Measurements from ENCODE around the gene CDK16.

The CDK16 gene

DNA sequence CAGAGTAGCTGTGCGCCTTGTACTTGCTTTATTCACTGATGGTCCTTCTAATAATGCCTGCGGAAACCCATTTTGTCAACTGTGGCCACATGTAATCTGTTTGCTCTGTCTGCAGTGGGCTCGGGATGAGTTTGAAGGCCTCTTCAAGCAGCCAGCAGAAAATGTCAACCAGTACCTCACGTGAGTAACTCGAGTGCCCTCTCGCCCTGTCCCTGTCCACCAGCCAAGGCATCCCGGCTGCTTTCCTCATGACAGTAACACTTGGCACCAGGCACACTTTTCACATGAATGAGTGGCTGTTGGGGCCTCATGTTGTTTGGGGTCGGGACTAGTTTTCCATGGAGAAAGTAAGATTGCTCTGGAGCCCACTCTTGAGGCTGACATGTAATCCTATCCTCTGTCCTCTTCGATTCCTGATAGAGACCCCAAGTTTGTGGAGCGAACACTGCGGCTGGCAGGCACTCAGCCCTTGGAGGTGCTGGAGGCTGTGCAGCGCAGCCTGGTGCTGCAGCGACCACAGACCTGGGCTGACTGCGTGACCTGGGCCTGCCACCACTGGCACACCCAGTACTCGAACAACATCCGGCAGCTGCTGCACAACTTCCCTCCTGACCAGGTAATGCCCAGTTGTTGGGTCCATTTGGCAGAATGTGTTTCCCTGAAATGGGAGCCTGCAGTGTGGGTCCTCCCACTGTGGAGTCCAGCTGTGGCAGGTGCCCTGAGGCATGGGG, 8.8 kb upstream of the CDK16 start:
- DNase-seq, result no peak

DNA sequence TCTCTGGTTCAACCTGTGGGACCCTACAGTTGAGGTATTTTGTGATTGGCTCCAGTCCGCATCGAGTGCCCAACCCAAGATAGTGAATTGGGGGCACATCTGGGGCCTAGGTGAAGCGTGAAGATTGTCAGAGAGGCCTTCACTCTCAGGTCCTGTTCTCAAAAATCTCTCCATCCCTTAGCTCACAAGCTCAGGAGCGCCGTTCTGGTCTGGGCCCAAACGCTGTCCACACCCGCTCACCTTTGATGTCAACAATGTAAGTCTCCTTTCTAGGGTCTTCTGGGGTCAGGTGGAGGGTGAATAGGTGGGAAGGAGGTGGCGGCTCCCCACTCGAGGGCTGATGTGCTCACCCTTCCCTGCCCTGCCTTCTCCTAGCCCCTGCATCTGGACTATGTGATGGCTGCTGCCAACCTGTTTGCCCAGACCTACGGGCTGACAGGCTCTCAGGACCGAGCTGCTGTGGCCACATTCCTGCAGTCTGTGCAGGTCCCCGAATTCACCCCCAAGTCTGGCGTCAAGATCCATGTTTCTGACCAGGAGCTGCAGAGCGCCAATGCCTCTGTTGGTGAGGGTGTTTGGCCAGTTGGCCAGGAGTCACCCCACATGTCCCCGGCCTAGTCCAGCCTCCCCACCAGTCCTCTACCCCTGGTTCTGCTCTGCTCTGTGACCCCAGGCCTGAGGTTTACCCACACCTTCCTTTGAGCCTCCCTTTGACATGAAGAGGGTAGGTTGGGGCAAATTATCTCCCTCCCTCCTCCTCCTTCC, 7.6 kb upstream of the CDK16 start:
- no peak for DNase-seq

DNA sequence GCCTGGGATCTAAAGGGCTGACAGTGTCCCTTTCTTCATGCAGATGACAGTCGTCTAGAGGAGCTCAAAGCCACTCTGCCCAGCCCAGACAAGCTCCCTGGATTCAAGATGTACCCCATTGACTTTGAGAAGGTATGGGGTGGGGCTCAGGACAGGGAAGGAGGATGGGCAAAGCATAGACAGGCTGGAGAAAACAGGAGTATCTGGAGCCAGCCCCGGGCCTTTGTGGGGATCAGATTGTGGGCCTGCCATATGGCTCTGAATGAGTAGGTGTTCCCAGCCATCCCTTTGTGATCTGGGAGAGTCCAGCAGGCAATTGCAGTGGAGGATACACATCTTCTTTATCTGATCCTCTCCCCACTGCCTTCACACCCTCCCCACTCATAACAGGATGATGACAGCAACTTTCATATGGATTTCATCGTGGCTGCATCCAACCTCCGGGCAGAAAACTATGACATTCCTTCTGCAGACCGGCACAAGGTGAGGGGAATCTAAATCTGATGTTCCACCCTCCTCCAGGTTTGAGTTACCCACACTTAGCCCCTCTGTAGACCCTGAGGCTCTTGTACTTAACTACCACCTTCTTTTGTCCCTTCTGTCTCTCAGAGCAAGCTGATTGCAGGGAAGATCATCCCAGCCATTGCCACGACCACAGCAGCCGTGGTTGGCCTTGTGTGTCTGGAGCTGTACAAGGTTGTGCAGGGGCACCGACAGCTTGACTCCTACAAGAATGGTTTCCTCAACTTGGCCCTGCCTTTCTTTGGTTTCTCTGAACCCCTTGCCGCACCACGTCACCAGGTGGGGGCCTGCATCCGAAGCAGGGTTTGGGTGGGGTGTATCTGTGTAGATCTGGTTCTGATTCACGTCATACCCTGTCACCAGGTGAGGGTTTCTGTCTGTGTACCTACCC, 5.8 kb upstream of the CDK16 start:
- no peak for DNase-seq

DNA sequence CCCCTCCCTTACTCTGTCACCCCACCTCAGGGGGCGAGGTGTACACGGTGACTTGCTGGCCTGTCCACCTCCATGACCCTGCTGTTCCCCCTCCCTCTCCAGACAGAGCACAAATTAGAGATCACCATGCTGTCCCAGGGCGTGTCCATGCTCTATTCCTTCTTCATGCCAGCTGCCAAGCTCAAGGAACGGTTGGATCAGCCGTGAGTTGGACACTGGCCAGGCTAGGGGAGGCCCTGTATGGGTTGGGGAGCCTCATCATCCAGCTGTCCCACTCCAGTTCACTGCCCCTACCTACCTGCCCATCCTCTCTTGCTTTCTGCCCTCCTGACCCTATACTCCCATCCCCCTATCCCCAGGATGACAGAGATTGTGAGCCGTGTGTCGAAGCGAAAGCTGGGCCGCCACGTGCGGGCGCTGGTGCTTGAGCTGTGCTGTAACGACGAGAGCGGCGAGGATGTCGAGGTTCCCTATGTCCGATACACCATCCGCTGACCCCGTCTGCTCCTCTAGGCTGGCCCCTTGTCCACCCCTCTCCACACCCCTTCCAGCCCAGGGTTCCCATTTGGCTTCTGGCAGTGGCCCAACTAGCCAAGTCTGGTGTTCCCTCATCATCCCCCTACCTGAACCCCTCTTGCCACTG, 3.9 kb upstream of the CDK16 start:
- DNase-seq, result no peak

DNA sequence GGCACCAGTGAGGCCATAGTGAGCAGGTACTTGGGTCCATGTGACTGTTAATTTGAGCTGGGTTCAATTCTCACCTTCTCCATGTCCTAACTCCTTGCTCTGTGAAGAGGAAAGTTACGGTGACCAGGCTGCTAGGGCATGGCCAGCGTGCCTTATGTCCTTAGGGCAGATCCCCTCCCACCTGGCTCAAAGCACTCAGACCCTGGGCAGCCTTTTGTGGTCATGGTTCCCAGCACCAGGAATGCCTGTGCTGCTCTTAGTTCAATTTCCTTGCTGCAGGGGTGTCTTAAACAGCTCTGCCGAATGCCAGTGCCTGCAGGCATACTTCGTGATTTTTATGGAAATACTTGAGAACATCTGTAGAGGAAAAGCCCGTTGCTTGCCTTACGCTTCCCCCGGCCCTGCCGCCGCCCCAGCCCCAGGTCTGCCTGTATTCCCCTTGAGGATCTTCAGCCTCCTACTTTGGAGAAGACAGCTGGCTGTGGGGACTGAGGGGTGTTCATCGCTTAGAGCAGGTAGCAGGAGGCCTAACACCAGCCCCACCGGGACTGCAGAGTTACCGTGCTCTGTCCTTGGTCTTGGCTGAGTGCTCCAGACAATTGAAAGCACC, 3.1 kb upstream of the CDK16 start:
- no peak for DNase-seq

DNA sequence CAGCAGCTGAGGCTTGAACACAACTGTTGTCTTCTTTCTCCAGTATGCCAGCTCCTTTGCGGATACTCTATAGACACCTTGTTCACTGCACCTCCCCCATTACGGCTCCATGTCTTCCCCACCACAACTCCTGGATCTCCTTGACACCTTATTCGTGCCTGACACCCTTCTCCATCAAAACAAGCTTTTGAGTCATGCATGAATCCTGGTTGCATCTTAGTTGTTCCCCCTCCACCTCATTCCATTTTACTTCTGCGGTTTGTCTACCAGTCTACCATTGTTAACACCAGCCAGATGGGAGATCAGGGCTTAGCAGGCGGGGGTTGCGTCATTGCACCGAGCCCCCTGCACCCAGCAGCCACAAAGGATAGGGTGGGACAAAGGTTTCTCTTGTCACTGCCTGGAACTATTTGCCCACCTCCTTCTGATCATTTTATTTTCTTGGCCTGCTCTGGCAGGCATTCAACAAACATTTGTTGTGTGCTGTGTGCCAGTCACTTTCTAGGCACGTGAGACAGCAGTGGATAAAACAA, 2.0 kb upstream of the CDK16 start:
- no peak for DNase-seq

DNA sequence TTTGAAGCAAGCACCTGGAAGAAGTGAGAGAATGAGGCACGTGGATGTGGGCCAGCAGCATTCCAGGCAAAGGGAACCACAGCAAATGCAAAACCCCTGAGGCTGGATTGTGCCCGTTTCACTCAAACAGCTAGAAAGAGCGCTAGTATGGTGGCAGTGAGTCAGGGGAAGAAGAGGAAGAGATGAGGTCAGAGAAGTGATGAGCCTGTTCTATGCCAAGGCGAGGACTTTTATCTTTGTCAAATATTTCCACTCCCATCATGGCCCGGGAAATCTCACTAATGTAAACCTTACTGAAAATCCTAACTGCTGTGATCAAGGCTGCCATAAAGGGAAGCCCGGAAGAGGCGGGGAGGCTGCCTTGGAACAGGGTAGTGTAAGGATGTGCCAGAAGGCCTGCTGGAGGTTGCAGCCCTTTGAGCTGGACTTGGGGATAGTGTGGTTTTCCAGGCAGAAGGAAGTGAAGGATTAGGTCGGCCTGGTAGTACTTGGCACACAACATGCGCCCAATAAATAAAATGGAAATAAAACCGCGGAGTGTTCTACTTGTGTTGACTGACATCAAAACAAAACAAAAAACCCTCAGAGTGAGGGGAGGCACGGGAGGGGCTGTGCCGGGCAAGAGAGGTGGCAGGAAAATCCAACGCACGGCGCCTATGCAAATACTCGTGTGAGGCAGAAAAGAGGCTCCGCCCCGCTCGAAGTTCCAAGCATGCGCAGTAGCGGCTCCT, 1.2 kb upstream of the CDK16 start:
- no peak for DNase-seq

DNA sequence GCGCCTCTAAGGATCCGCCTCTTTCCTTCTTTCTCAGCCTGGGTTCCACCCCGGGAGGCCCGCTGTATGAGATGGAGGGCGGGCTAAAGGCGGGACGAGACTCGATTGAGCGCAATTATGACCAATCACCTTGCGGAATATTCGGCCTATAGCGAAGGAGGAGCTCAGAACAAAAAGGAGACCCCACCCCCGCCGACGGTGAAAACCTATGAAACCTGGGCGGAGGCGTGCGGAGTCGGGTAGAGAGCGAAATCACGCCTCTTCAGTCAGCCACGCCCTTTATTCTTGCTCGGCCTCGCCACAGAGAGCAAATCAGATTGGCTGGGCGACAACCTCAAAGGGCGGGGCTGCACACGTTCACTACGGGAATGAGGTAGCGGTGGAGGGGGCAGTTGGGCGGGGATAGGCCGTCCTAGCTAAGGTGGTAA, 615 bp upstream of the CDK16 start:
- DNase-seq, result peak; percentile 98

DNA sequence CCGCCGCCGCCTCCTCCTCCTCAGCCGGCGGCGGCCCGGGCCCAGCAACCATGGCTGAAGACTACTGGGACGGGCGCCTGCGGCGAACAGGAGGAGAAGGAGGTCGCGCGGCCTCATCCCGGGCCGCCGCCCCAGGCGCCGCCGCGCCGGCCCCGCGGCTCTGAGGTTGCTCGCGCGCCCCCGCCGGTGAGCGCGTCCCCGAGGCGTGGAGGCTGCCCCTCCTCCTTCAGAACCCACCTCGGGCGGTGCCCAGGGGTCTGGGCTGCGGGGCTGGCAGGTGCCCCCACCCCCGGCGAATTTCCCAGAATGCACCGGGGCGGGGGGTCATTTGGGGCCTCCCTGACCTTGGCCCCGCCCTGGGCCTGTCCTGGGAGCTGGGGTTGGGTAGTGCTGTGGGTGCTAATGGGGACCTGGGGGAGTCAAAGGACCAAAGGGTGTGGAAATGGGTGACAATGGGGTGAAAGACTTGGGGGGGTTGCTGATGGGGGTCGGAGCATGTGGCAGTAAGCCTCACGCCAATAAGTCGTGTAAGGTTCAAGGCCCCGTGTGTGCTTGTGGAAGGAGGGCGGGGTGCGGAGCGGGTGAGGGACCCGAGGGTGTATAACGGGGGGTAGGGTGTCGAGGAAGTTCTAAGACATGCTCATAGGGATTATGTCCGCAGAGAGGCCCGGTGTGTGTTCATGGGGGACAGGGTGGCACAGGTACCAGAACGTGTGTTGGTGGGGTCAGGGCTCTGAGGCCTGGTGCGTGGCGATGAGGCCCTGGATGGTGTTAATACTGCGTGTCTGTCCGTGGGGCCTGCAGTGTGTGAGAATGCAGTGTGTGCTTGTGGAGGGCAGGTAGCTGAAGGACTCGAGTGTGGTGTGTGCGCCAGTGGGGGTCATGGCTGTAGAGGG, 687 bp downstream of the CDK16 start:
- DNase-seq, result no peak

DNA sequence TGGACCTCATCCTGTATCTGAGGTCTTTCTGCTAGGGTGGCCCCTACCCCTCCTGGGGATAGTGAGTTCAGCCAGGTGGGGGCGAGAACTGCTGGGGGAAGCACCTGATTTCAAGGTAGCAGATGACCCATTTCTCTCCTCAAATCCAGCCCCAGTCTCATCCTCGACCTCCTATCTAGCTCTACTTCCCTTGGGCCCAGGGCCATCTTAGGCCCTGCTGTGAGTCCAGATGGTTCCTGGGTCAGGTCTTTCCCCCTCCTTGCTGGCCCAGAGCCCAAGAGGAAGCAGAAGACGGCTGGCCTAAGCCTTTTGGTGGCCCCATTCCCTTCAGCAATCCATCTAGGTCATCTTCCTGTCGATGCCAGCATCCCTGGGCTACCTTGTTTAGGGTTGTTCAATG, 3.3 kb downstream of the CDK16 start:
- DNase-seq, result no peak

DNA sequence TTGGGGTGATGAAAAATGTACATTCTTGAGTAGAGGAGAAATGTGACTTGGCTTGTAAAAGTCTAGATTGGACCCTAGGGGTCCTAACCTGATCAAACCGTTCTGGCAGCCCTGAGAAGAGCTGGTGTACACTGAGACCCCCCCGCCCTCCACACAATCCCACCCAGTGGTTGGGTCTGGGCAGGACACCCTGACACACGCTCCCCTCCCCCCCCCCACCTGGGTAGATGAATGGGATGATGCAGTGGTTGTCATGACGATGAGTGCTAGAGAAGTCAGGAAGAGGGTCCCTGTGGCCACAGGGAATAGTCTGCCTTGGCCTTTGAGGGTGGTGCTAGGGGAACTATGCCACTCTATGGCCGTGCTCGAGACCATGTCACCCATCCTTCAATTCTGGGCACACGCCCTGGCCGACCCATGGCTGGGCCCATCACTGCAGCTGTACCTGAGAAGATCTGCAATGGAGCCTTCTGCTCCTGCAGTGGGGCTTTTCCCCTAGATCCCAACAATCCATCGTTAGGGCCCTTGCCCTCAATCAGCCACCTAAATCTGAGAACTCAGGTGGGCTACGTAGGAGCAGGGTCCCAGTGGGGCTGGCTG, 4.4 kb downstream of the CDK16 start:
- DNase-seq, result no peak

DNA sequence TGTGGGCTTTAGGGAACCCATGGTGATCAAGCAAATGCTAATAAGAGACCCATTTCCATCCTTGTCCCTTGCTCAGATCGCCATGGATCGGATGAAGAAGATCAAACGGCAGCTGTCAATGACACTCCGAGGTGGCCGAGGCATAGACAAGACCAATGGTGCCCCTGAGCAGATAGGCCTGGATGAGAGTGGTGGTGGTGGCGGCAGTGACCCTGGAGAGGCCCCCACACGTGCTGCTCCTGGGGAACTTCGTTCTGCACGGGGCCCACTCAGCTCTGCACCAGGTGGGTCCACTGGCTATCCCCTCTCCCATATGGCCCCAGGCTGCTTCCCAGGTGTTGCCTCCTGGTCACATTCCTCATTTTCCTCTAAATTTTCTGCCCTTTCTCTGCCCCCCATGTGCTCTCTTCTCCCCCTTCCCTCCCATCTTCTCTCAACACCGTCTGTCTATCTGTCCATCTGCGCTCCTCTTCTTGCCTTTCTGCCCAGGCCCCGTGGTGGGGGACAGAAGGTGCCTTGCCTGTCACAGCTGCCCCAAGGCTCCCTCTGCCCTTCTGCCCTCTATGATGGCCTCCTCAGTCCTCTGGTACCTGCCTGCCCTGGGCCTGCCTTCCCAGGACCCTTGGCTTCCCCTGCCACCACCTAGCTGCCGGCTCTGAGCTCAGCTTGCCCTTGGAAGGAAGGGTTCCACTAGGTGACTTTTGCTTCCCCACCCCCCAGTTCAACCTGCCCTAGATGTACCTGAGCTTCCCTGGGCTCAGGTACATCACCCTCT, 5.2 kb downstream of the CDK16 start:
- DNase-seq, result no peak

DNA sequence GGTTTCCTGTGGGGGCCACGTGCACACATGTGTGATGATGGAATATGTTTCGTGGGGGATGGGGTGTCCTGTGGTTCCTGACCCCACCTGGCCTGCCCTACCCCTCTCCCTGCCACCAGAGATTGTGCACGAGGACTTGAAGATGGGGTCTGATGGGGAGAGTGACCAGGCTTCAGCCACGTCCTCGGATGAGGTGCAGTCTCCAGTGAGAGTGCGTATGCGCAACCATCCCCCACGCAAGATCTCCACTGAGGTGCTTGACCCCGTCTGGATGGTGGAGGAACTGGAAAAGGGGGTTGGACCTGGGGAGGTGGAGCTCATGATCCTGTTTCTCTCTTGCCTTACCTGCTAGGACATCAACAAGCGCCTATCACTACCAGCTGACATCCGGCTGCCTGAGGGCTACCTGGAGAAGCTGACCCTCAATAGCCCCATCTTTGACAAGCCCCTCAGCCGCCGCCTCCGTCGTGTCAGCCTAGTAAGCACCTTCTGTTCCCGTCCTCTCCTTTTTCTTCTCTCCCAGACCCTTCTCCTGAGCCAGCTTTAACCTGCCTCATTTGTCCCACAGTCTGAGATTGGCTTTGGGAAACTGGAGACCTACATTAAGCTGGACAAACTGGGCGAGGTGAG, 5.9 kb downstream of the CDK16 start:
- DNase-seq, result no peak

DNA sequence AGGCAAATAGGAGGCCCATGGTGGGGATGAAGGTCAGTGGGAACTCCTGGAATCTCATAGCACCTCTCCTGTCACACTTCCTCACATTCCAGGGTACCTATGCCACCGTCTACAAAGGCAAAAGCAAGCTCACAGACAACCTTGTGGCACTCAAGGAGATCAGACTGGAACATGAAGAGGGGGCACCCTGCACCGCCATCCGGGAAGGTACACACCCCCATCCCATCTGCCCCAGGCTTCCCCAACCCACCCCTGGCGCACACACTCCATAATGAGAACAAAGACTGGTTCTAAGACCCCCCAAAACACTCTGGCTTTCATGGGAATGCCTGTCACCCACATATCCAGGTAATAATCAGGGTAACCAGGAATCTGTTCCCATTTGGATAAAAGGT, 6.4 kb downstream of the CDK16 start:
- DNase-seq, result no peak

DNA sequence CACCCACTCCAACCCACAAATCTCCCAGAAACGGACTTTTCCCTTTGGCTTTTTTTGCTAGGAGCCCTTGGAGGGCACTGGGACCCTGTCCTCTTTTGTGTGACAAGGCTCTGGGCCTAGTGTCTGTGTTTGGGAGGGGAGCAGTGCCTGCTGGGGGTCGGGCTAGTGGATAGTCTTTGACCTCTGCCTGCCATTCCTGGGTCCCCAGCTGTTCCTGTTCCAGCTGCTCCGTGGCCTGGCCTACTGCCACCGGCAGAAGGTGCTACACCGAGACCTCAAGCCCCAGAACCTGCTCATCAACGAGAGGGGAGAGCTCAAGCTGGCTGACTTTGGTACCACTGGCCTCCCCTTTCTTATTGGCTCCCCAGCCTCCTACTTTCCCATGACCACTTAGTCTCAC, 7.6 kb downstream of the CDK16 start:
- DNase-seq, result no peak

DNA sequence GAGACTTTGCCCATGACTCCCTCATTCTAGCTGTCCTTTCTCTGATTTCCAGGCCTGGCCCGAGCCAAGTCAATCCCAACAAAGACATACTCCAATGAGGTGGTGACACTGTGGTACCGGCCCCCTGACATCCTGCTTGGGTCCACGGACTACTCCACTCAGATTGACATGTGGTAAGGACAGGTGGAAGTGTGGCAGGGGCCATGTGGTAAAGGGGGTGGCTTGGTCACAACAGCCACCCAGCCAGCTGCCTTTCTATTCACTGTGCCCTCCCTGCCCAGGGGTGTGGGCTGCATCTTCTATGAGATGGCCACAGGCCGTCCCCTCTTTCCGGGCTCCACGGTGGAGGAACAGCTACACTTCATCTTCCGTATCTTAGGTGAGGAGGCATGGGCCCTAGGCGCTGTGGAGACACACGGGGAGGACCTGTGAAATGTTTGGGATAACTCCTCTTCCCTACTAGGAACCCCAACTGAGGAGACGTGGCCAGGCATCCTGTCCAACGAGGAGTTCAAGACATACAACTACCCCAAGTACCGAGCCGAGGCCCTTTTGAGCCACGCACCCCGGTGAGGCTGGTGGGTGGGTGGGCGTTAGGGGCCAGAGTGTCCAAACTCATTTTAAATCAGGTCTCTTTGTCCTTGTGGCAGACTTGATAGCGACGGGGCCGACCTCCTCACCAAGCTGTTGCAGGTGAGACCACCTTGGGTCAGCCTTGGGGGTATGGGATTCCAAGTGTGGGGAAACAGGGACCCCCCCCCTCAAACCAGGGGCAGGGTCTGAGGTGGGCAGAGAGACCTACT, 8.3 kb downstream of the CDK16 start:
- no peak for DNase-seq

DNA sequence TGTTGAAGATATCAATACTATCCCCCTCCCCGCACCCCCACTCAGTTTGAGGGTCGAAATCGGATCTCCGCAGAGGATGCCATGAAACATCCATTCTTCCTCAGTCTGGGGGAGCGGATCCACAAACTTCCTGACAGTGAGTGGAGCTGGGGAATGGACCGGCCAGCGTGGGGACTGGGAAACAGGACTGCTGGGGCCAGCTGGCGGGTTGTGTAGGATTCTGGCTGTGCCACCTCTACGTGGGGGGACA, 8.8 kb downstream of the CDK16 start:
- no peak for DNase-seq
